Keratinocyte (primary cell): ENCODE data around the gene SCN8A. TPM values are rescaled to one million over a fixed set of nuclear protein-coding genes. Genes with fewer than 3 reads are reported as not detected.

ENCODE experiments used
- DNase-seq: peaks from one replicate; pipeline ENCODE4 v3.0.0-alpha.2; 2011; ENCODE audit warnings: low read depth, missing footprints, low spot score
- FAIRE-seq: peaks from 2 replicates; lab custom pipeline; 2011; peaks lifted over from hg19 to GRCh38; lab: Jason Lieb, UNC
- H2AFZ ChIP-seq: 2 replicates; pipeline ENCODE4 v1.6.0; 2012; ENCODE audit warnings: low read length, control low read depth, inconsistent platforms; ENCODE audit not compliant: control insufficient read depth
- H3K27ac ChIP-seq: 2 replicates; pipeline ENCODE4 v1.5.1; 2011; ENCODE audit warnings: low read length; ENCODE audit not compliant: control insufficient read depth, insufficient read depth
- H3K27me3 ChIP-seq: 3 replicates; pipeline ENCODE4 v1.6.0; 2011; ENCODE audit warnings: low read length; ENCODE audit not compliant: control insufficient read depth, insufficient read depth; ENCODE audit errors: extremely low read depth
- H3K36me3 ChIP-seq, 2 experiments: 2 replicates in 1 of 2; 3 replicates in 1 of 2; pipeline ENCODE4 v1.5.1; 2011; ENCODE audit warnings: low read length in 2 of 2, mild to moderate bottlenecking in 1 of 2; ENCODE audit not compliant: control insufficient read depth in 2 of 2, insufficient read depth in 2 of 2; ENCODE audit errors: extremely low read depth in 1 of 2
- H3K4me1 ChIP-seq: 3 replicates; pipeline ENCODE4 v1.5.1; 2011; ENCODE audit warnings: low read length; ENCODE audit not compliant: control insufficient read depth, insufficient read depth; ENCODE audit errors: extremely low read depth
- H3K4me2 ChIP-seq: 3 replicates; pipeline ENCODE4 v1.6.0; 2011; ENCODE audit warnings: low read depth, low read length; ENCODE audit not compliant: control insufficient read depth, insufficient read depth; ENCODE audit errors: extremely low read depth
- H3K4me3 ChIP-seq, 3 experiments: fragments of 200-600 bp in 1 of 3; sonication (generic) in 1 of 3; 2 replicates in 2 of 3; 3 replicates in 1 of 3; pipeline ENCODE4 v1.5.1; 2011 to 2016; ENCODE audit warnings: low read length in 3 of 3, mild to moderate bottlenecking in 3 of 3, control low read depth in 2 of 3, inconsistent platforms in 1 of 3, low read depth in 1 of 3, mixed read lengths in 1 of 3, mixed run types in 1 of 3, moderate library complexity in 1 of 3; ENCODE audit not compliant: control insufficient read depth in 2 of 3, insufficient read depth in 2 of 3; ENCODE audit errors: extremely low read depth in 1 of 3
- H3K79me2 ChIP-seq: 2 replicates; pipeline ENCODE4 v1.6.0; 2012; ENCODE audit warnings: low read length; ENCODE audit not compliant: control insufficient read depth, insufficient read depth
- H3K9ac ChIP-seq: 3 replicates; pipeline ENCODE4 v1.6.0; 2011; ENCODE audit warnings: low read length; ENCODE audit not compliant: control insufficient read depth, insufficient read depth; ENCODE audit errors: extremely low read depth
- H3K9me1 ChIP-seq: 3 replicates; pipeline ENCODE4 v1.6.0; 2011; ENCODE audit warnings: low read length; ENCODE audit not compliant: control insufficient read depth, insufficient read depth; ENCODE audit errors: extremely low read depth
- H3K9me3 ChIP-seq: 2 replicates; pipeline ENCODE4 v1.5.1; 2012; ENCODE audit warnings: low read depth, low read length; ENCODE audit not compliant: control insufficient read depth
- H4K20me1 ChIP-seq: 3 replicates; pipeline ENCODE4 v1.6.0; 2011; ENCODE audit warnings: low read length; ENCODE audit not compliant: control insufficient read depth, insufficient read depth; ENCODE audit errors: extremely low read depth
- CTCF ChIP-seq, 3 experiments: IDR thresholded peaks in 1 of 3; conservative IDR thresholded peaks in 1 of 3; optimal IDR thresholded peaks in 1 of 3; 2 replicates in 2 of 3; 3 replicates in 1 of 3; pipeline versions ENCODE3 to v1.5.1; 2011; ENCODE audit warnings: low read length in 3 of 3, mild to moderate bottlenecking in 3 of 3, moderate library complexity in 2 of 3, control low read depth in 1 of 3, inconsistent platforms in 1 of 3; ENCODE audit not compliant: insufficient read depth in 2 of 3; ENCODE audit errors: extremely low read depth in 1 of 3
- EZH2 ChIP-seq: IDR thresholded peaks from one replicate; pipeline ENCODE4 v1.6.1; 2012; ENCODE audit warnings: inconsistent platforms, mild to moderate bottlenecking, low read length, moderate library complexity
- dilution Hi-C: fragments of 300-500 bp; cut with MboI; formaldehyde crosslinking; loops from one replicate; pipeline ENCODE4 v1.7.0; 2020; ENCODE audit warnings: low sequenced_read_pairs; ENCODE audit not compliant: extremely low pct_ligation_motif_present
- polyA plus RNA-seq, 5 experiments: library from polyadenylated mRNA; depleted of rRNA in 3 of 5; stranded (reverse) in 3 of 5; stranded (forward) in 1 of 5; unstranded in 1 of 5; fragments of >200 nt; gene quantifications; 1 replicate in 1 of 5; 2 replicates in 3 of 5; 3 replicates in 1 of 5; pipeline versions ENCODE4 v1.2.1 to v1.2.3, GENCODE V29; 2011 to 2012; ENCODE audit warnings: missing spikeins in 2 of 5, low read depth in 1 of 5, low replicate concordance in 1 of 5

The SCN8A gene
- polyA plus RNA-seq, 1 donor (not counting 4 experiments of a cell fraction or from before 2014, with no cell fraction given): 1.1 TPM

- no peak for FAIRE-seq
- no peak overlapping the region for H2AFZ ChIP-seq
These were observed 46.0 kb downstream of the SCN8A start for GRCh38 chr12:51636986-51637385.

GRCh38 chr12:51639361-51639760 lies 48.3 kb downstream of the SCN8A start:
- Histone ChIP-seq H3K4me2 (no peak overlapping the region), H3K27ac (no peak overlapping the region), H2AFZ (no peak overlapping the region), H3K9me3 (no peaks in the 10 kb centered on the region), H3K4me3 (no peak overlapping the region), H3K36me3 (no peaks in the 10 kb centered on the region), H3K79me2 (no peaks in the 10 kb centered on the region), H3K27me3 (no peaks in the 10 kb centered on the region), H4K20me1 (no peaks in the 10 kb centered on the region), H3K9me1 (no peaks in the 10 kb centered on the region), H3K9ac (no peak overlapping the region), H3K4me1 (peaks cover 29% of the 10 kb centered on the region)
- no peak for DNase-seq
- dilution Hi-C loops: no loop called here
- no peak for TF ChIP-seq EZH2
- TF ChIP-seq CTCF (optimal IDR thresholded peaks at IDR 0.05 in 1 of 3, IDR thresholded peaks at IDR 0.05 in 1 of 3, conservative IDR thresholded peaks at IDR 0.05 in 1 of 3; ENCODE audit: extremely low read depth in 1 of 3, insufficient read depth in 2 of 3, low read length in 3 of 3): no peak
- FAIRE-seq: no peak

More at GRCh38 chr12:51636986-51637385, 46.0 kb downstream of the SCN8A start:
- peak overlapping the region; percentile 37 for H3K27ac ChIP-seq
- DNase-seq: no peak
- no peaks in the 10 kb centered on the region for H3K79me2 ChIP-seq
- no peaks in the 10 kb centered on the region for H3K9me1 ChIP-seq
- H4K20me1 ChIP-seq: no peaks in the 10 kb centered on the region
- no peaks in the 10 kb centered on the region for H3K9me3 ChIP-seq
- TF ChIP-seq EZH2 (no peak), CTCF (optimal IDR thresholded peaks at IDR 0.05 in 1 of 3, IDR thresholded peaks at IDR 0.05 in 1 of 3, conservative IDR thresholded peaks at IDR 0.05 in 1 of 3; ENCODE audit: extremely low read depth in 1 of 3, insufficient read depth in 2 of 3, low read length in 3 of 3) (no peak)
- H3K36me3 ChIP-seq: no peaks in the 10 kb centered on the region
- H3K27me3 ChIP-seq: no peaks in the 10 kb centered on the region
- H3K4me3 ChIP-seq: no peak overlapping the region
- H3K9ac ChIP-seq: no peak overlapping the region
- peak overlapping the region; percentile 27 for H3K4me2 ChIP-seq
- dilution Hi-C loops: no loop called here
- peaks cover 40% of the 10 kb centered on the region for H3K4me1 ChIP-seq
